Measurements from ENCODE around the gene EXOSC9. TPM values are rescaled to one million over a fixed set of nuclear protein-coding genes. Genes with fewer than 3 reads are reported as not detected.

Gene EXOSC9
- total and polyA plus RNA-seq, 2 donors from 2014 or later, result 17.6 to 19.9 TPM

DNA sequence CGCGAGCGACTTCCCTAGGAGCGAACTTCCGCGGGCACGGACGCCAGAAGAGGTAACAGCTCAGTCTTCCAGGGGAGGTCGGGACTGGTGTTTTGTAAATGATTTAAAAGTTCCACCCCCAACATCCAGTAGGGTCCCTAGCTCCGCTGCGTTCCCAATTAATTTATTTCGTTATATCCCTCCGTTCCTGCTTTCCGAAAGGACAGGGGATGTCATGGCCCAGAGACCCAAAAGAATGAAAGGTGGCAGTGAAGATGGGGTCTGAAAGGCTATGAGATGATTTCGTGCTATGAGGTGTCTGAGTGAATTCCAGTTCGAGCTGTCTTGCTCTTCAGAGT is 35.8 kb upstream of the EXOSC9 start:
- H3K4me3 ChIP-seq (ENCODE audit: low read length in 3 of 3), result no peak overlapping the region
- FAIRE-seq, result no peak
- H3K9ac ChIP-seq (ENCODE audit: low read length in 3 of 3), result peak overlapping the region in 1 of 3 donors; percentile 14
- intact Hi-C loops (cut with DNase I), result no loop called here
- H3K27ac ChIP-seq (ENCODE audit: low read depth in 2 of 2, low read length in 2 of 2), result no peak overlapping the region
- no peaks in the 10 kb centered on the region for H3K36me3 ChIP-seq (ENCODE audit: control insufficient read depth in 2 of 3, insufficient read depth in 3 of 3, low read length in 3 of 3)
- H3K4me1 ChIP-seq (ENCODE audit: control insufficient read depth in 2 of 3, insufficient read depth in 2 of 3, low read depth in 1 of 3, low read length in 3 of 3), result no peaks in the 10 kb centered on the region
- peak in 1 of 5 donors; percentile 48 for DNase-seq
- TF ChIP-seq, protein P1, sequence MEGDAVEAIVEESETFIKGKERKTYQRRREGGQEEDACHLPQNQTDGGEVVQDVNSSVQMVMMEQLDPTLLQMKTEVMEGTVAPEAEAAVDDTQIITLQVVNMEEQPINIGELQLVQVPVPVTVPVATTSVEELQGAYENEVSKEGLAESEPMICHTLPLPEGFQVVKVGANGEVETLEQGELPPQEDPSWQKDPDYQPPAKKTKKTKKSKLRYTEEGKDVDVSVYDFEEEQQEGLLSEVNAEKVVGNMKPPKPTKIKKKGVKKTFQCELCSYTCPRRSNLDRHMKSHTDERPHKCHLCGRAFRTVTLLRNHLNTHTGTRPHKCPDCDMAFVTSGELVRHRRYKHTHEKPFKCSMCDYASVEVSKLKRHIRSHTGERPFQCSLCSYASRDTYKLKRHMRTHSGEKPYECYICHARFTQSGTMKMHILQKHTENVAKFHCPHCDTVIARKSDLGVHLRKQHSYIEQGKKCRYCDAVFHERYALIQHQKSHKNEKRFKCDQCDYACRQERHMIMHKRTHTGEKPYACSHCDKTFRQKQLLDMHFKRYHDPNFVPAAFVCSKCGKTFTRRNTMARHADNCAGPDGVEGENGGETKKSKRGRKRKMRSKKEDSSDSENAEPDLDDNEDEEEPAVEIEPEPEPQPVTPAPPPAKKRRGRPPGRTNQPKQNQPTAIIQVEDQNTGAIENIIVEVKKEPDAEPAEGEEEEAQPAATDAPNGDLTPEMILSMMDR (IDR thresholded peaks at IDR 0.05; ENCODE audit: borderline replicate concordance, extremely low read depth, insufficient read depth), result no peak
- H3K9me3 ChIP-seq (ENCODE audit: control insufficient read depth in 2 of 3, insufficient read depth in 1 of 3, low read length in 3 of 3), result no peaks in the 10 kb centered on the region
- H3K27me3 ChIP-seq (ENCODE audit: control insufficient read depth, insufficient read depth, low read length), result peaks cover 15% of the 10 kb centered on the region

DNA sequence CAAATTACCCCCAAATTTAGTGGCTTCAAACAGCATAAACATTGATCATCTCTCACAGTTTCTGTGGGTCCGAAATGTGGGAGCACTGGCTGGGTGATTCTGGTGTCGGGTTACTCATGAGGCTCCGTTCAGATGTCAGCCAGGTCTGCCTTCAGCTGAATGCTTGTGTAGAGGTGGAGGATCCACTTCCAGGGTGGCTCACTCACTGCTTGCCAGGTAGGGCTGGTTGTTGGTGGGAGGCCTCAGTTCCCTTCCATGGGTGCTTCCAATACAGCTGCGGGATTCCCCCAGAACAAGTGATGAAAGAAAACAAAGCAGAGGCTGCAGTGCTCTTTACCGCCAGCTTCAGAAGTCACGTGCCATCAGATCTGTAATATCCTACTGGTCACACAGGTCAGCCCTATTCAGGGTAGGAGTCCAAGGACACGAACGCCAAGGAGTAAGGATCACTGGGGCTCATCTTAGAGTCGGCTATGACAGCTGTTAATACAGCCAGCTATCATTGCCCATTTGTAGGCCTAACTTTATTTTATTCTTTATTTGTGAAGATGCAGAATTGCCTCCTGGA is 35.1 kb upstream of the EXOSC9 start:
- TF ChIP-seq, protein P1 (IDR thresholded peaks at IDR 0.05; ENCODE audit: borderline replicate concordance, extremely low read depth, insufficient read depth), result no peak
- intact Hi-C loops (cut with DNase I), result no loop called here
- Histone ChIP-seq H3K27me3 (ENCODE audit: control insufficient read depth, insufficient read depth, low read length) (peaks cover 15% of the 10 kb centered on the region), H3K27ac (ENCODE audit: low read depth in 2 of 2, low read length in 2 of 2) (no peak overlapping the region), H3K9ac (ENCODE audit: low read length in 3 of 3) (no peak overlapping the region), H3K36me3 (ENCODE audit: control insufficient read depth in 2 of 3, insufficient read depth in 3 of 3, low read length in 3 of 3) (no peaks in the 10 kb centered on the region), H3K4me3 (ENCODE audit: low read length in 3 of 3) (no peak overlapping the region), H3K4me1 (ENCODE audit: control insufficient read depth in 2 of 3, insufficient read depth in 2 of 3, low read depth in 1 of 3, low read length in 3 of 3) (no peaks in the 10 kb centered on the region), H3K9me3 (ENCODE audit: control insufficient read depth in 2 of 3, insufficient read depth in 1 of 3, low read length in 3 of 3) (no peaks in the 10 kb centered on the region)
- FAIRE-seq, result no peak
- DNase-seq, result no peak

DNA sequence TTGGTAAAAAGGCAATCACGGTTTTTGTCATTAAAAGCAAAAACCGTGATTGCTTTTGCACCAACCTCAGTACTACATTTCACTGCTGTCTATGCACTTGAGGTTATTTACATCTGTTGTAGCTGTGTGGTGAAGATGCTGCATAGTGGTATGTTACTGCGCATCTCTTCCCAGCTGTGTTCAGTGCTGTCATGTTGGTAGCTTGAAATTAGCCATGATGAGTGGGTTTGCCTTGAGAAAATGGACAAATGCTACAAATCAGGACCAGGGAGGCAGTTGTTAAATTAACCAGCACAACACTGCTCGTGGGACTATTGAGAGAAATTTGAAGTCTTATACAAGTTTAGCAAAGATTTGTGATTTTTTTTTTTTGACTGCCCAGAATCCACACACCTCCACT is 34.0 kb upstream of the EXOSC9 start:
- intact Hi-C loops (cut with DNase I), result no loop called here
- Histone ChIP-seq H3K4me1 (ENCODE audit: control insufficient read depth in 2 of 3, insufficient read depth in 2 of 3, low read depth in 1 of 3, low read length in 3 of 3) (no peaks in the 10 kb centered on the region), H3K36me3 (ENCODE audit: control insufficient read depth in 2 of 3, insufficient read depth in 3 of 3, low read length in 3 of 3) (no peaks in the 10 kb centered on the region), H3K9me3 (ENCODE audit: control insufficient read depth in 2 of 3, insufficient read depth in 1 of 3, low read length in 3 of 3) (no peaks in the 10 kb centered on the region), H3K27me3 (ENCODE audit: control insufficient read depth, insufficient read depth, low read length) (peaks cover 15% of the 10 kb centered on the region), H3K4me3 (ENCODE audit: low read length in 3 of 3) (no peak overlapping the region), H3K27ac (ENCODE audit: low read depth in 2 of 2, low read length in 2 of 2) (no peak overlapping the region), H3K9ac (ENCODE audit: low read length in 3 of 3) (no peak overlapping the region)
- no peak for DNase-seq
- FAIRE-seq, result no peak
- TF ChIP-seq, protein P1 (IDR thresholded peaks at IDR 0.05; ENCODE audit: borderline replicate concordance, extremely low read depth, insufficient read depth), result no peak

DNA sequence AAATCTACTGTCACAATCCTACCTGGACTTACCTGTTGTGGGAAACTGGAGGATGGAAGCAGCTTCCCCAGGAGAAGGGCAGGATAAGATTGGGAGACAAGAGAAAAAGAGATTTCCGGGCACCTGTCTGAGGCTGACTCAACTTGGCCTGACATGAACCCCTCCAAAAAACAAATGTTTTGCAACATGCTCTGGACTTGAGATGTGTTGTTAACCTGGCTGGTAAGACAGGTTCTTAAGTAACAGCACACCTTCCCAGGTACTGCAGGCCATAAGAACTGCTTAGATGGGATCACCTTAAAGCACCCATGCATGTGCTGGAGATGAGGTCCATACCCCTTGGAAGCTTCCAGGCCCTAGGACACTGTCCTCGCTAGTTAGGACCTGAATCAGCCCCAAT is 31.8 kb upstream of the EXOSC9 start:
- FAIRE-seq (no peak), DNase-seq (no peak)
- H3K9ac ChIP-seq (ENCODE audit: low read length in 3 of 3), result no peak overlapping the region
- no peak overlapping the region for H3K27ac ChIP-seq (ENCODE audit: low read depth in 2 of 2, low read length in 2 of 2)
- H3K27me3 ChIP-seq (ENCODE audit: control insufficient read depth, insufficient read depth, low read length), result peaks cover 5% of the 10 kb centered on the region
- intact Hi-C loops (cut with DNase I), result no loop called here
- H3K4me1 ChIP-seq (ENCODE audit: control insufficient read depth in 2 of 3, insufficient read depth in 2 of 3, low read depth in 1 of 3, low read length in 3 of 3), result no peaks in the 10 kb centered on the region
- no peaks in the 10 kb centered on the region for H3K36me3 ChIP-seq (ENCODE audit: control insufficient read depth in 2 of 3, insufficient read depth in 3 of 3, low read length in 3 of 3)
- H3K4me3 ChIP-seq (ENCODE audit: low read length in 3 of 3), result no peak overlapping the region
- TF ChIP-seq, protein P1 (IDR thresholded peaks at IDR 0.05; ENCODE audit: borderline replicate concordance, extremely low read depth, insufficient read depth), result no peak
- no peaks in the 10 kb centered on the region for H3K9me3 ChIP-seq (ENCODE audit: control insufficient read depth in 2 of 3, insufficient read depth in 1 of 3, low read length in 3 of 3)
